HFFc6 (cell line): ENCODE measurements around the gene TRIM38. TPM values are rescaled to one million over a fixed set of nuclear protein-coding genes. Genes with fewer than 3 reads are reported as not detected.
A peak's percentile ranks its signal among the peaks of the same experiment; 100 is the strongest.

Experiments
- DNase-seq: peaks from one replicate; pipeline ENCODE4 v3.0.0-alpha.2; 2018
- H3K27ac Mint-ChIP-seq: 2 replicates; pipeline ENCODE4 v1.8.0; 2020; ENCODE audit warnings: mild to moderate bottlenecking, mixed read lengths
- H3K27me3 Mint-ChIP-seq: 2 replicates; pipeline ENCODE4 v1.8.0; 2021; ENCODE audit warnings: mild to moderate bottlenecking, moderate library complexity, mixed read lengths; ENCODE audit not compliant: insufficient read depth
- H3K36me3 Mint-ChIP-seq: 2 replicates; pipeline ENCODE4 v1.8.0; 2021; ENCODE audit warnings: low read depth, mixed read lengths
- H3K4me1 Mint-ChIP-seq: 2 replicates; pipeline ENCODE4 v1.8.0; 2020; ENCODE audit warnings: low read depth, mixed read lengths
- H3K4me3 Mint-ChIP-seq: 2 replicates; pipeline ENCODE4 v1.8.0; 2020; ENCODE audit warnings: mild to moderate bottlenecking, moderate library complexity, mixed read lengths
- H3K9me3 Mint-ChIP-seq: 2 replicates; pipeline ENCODE4 v1.8.0; 2020; ENCODE audit warnings: mild to moderate bottlenecking, mixed read lengths
- CTCF ChIP-seq: fragments of 200-600 bp; sonication (generic); IDR thresholded peaks from 2 replicates; pipeline ENCODE4 v1.5.0; 2021; ENCODE audit warnings: antibody characterized with exemption, mild to moderate bottlenecking
- total RNA-seq, 6 experiments: library from RNA; stranded (reverse); fragmentation: NEBNext Ultra II Directional; extraction: Animal tissue kit (Norgen Biotek cat#: 25700); gene quantifications; 2 replicates in 1 of 6; 3 replicates in 5 of 6; pipeline ENCODE4 v1.2.3, GENCODE V29; 2021

Gene TRIM38
- total RNA-seq, 6 experiments from 2014 or later, result 5.4 to 7.5 (median 6.8) TPM

- Mint-ChIP-seq H3K4me1 (peaks cover 54% of the 10 kb centered on the region), H3K27me3 (peaks cover 4% of the 10 kb centered on the region), H3K27ac (no peak overlapping the region), H3K9me3 (no peaks in the 10 kb centered on the region), H3K36me3 (peaks cover 12% of the 10 kb centered on the region), H3K4me3 (peak overlapping the region; percentile 53; the same call in 1 of the 2 replicates)
- no peak for TF ChIP-seq CTCF
- DNase-seq, result no peak
These were observed 3.9 kb upstream of the TRIM38 start for GRCh38 chr6:25958700-25959162.

- no peak for TF ChIP-seq CTCF
- peaks cover 12% of the 10 kb centered on the region for H3K36me3 Mint-ChIP-seq
These were observed 2.6 kb upstream of the TRIM38 start for GRCh38 chr6:25959890-25960536.

GRCh38 chr6:25960734-25961133 lies 1.9 kb upstream of the TRIM38 start:
- Mint-ChIP-seq H3K4me3 (no peak overlapping the region), H3K9me3 (no peaks in the 10 kb centered on the region), H3K27me3 (peaks cover 2% of the 10 kb centered on the region; the same call in 1 of the 2 replicates), H3K4me1 (peaks cover 65% of the 10 kb centered on the region), H3K27ac (no peak overlapping the region), H3K36me3 (peaks cover 12% of the 10 kb centered on the region)
- TF ChIP-seq CTCF, result no peak
- DNase-seq, result no peak

More at GRCh38 chr6:25959890-25960536, 2.6 kb upstream of the TRIM38 start:
- DNase-seq, result peak; percentile 25
- no peaks in the 10 kb centered on the region for H3K9me3 Mint-ChIP-seq
- H3K27me3 Mint-ChIP-seq, result peaks cover 3% of the 10 kb centered on the region
- H3K4me1 Mint-ChIP-seq, result peaks cover 65% of the 10 kb centered on the region
- H3K27ac Mint-ChIP-seq, result no peak overlapping the region
- H3K4me3 Mint-ChIP-seq, result no peak overlapping the region

GRCh38 chr6:25961619-25962148 lies 918 bp upstream of the TRIM38 start:
- peaks cover 69% of the 10 kb centered on the region for H3K4me1 Mint-ChIP-seq
- no peak; the same call in 1 of the 2 replicates for TF ChIP-seq CTCF
- peak overlapping the region; percentile 99 for H3K4me3 Mint-ChIP-seq
- peaks cover 17% of the 10 kb centered on the region for H3K36me3 Mint-ChIP-seq
- H3K27ac Mint-ChIP-seq, result peak overlapping the region; percentile 100
- H3K27me3 Mint-ChIP-seq, result no peaks in the 10 kb centered on the region
- no peak for DNase-seq
- H3K9me3 Mint-ChIP-seq, result no peaks in the 10 kb centered on the region

- DNase-seq, result no peak
- Mint-ChIP-seq H3K4me3 (peak overlapping the region; percentile 99), H3K36me3 (peaks cover 31% of the 10 kb centered on the region), H3K27ac (peak overlapping the region; percentile 100), H3K4me1 (peaks cover 82% of the 10 kb centered on the region), H3K27me3 (no peaks in the 10 kb centered on the region; the same call in 1 of the 2 replicates), H3K9me3 (no peaks in the 10 kb centered on the region)
- TF ChIP-seq CTCF, result no peak
These were observed 973 bp downstream of the TRIM38 start for GRCh38 chr6:25963426-25964123.
